Motor neuron (in vitro differentiated cells): Measurements from ENCODE around the gene TTC34. TPM values are rescaled to one million over a fixed set of nuclear protein-coding genes. Genes with fewer than 3 reads are reported as not detected.

Experiments
- ATAC-seq, 8 experiments: fragments of 200-7000 bp; cut with Tn5 transposase; replicated peaks in 6 of 8; 2 replicates each; pipeline ENCODE4 v1.8.0; 2021; ENCODE audit warnings: mild to moderate bottlenecking in 8 of 8, moderate library complexity in 8 of 8
- H3K27ac ChIP-seq, 2 donors: fragments of 250-450 bp; sonication (Bioruptor Pico); 2 replicates each; pipeline ENCODE4 v1.9.0; 2021; ENCODE audit warnings: antibody characterized with exemption in 2 of 2, mild to moderate bottlenecking in 2 of 2, moderate library complexity in 1 of 2
- H3K4me1 ChIP-seq, 2 donors: fragments of 250-450 bp; sonication (Bioruptor Pico); replicated peaks in 1 of 2; 2 replicates each; pipeline ENCODE4 v1.6.1; 2021; ENCODE audit warnings: antibody characterized with exemption in 2 of 2, mild to moderate bottlenecking in 2 of 2, moderate library complexity in 1 of 2
- H3K4me3 ChIP-seq, 5 donors: fragments of 250-450 bp; sonication (Bioruptor Pico); 2 replicates each; pipeline ENCODE4 v1.9.0; 2021; ENCODE audit warnings: antibody characterized with exemption in 5 of 5, mild to moderate bottlenecking in 5 of 5, moderate library complexity in 4 of 5
- WGBS, 10 experiments: fragments of 450-650 bp; shearing (Covaris generic); methylation state at CpG; one replicate each; pipeline ENCODE4 v1.0.0; 2022; 5-methylcytosine and 5-hydroxymethylcytosine counted together
- in situ Hi-C, 9 experiments: fragments of 400-800 bp; cut with MboI; loops; one replicate each; pipeline ENCODE4 v1.15.0; 2021; ENCODE audit warnings: low sequenced_read_pairs in 9 of 9, low pct_unique_long_range_greater_than_20kb in 2 of 9; ENCODE audit not compliant: unreplicated experiment in 9 of 9
- total RNA-seq, 8 experiments: library from RNA; unstranded; fragments of 300-600 nt; gene quantifications; 2 replicates each; pipeline versions ENCODE4 v1.2.3 to v1.2.4, GENCODE V29; 2022

The TTC34 gene
- total RNA-seq, 8 experiments from 2014 or later = 0.16 to 1.2 (median 0.47) TPM

GRCh38 chr1:2825487-2826189, 24.1 kb upstream of the TTC34 start:
- WGBS, 10 experiments = 23 to 74% (median 43%) methylated on average over 4 to 12 of the region's 18 CpGs; no CpG with 5 or more reads in 2 of the 10 experiments
- no peak overlapping the region for H3K4me3 ChIP-seq
- in situ Hi-C loops = no loop called here
- H3K4me1 ChIP-seq = no peaks in the 10 kb centered on the region
- no peak for ATAC-seq
- no peak overlapping the region for H3K27ac ChIP-seq

- ATAC-seq = no peak
- H3K27ac ChIP-seq = no peak overlapping the region
- in situ Hi-C loops = no loop called here
- no peaks in the 10 kb centered on the region for H3K4me1 ChIP-seq
- no peak overlapping the region for H3K4me3 ChIP-seq
Measured at GRCh38 chr1:2824999-2825398, 23.5 kb upstream of the TTC34 start.

GRCh38 chr1:2823921-2824610, 22.6 kb upstream of the TTC34 start:
- no peak for ATAC-seq
- Histone ChIP-seq H3K27ac (no peak overlapping the region), H3K4me3 (no peak overlapping the region), H3K4me1 (no peaks in the 10 kb centered on the region)
- in situ Hi-C loops = no loop called here
- WGBS, 10 experiments = 0 to 74% (median 31%) methylated on average over 2 to 12 of the region's 22 CpGs; no CpG with 5 or more reads in 4 of the 10 experiments

- Histone ChIP-seq H3K4me1 (no peaks in the 10 kb centered on the region), H3K4me3 (no peak overlapping the region), H3K27ac (no peak overlapping the region)
- 50 to 88% (median 75%) methylated on average over 1 to 8 of the region's 12 CpGs; no CpG with 5 or more reads in 4 of the 10 experiments for WGBS, 10 experiments
- in situ Hi-C loops = no loop called here
- ATAC-seq = no peak
Measured at GRCh38 chr1:2822621-2823145, 21.2 kb upstream of the TTC34 start.

- 64 to 100% (median 100%) methylated on average over 1 to 8 of the region's 29 CpGs; no CpG with 5 or more reads in 7 of the 10 experiments for WGBS, 10 experiments
- Histone ChIP-seq H3K4me1 (no peaks in the 10 kb centered on the region), H3K4me3 (no peak overlapping the region), H3K27ac (no peak overlapping the region)
- ATAC-seq = peak in 5 of 8 experiments; percentile 38 to 73 (median 54)
- in situ Hi-C loops = no loop called here
Measured at GRCh38 chr1:2821966-2822620, 20.6 kb upstream of the TTC34 start.

- ATAC-seq = peak in 1 of 8 experiments; percentile 18
- in situ Hi-C loops = no loop called here
- no peak overlapping the region for H3K4me3 ChIP-seq
- 8 to 100% (median 68%) methylated on average over 1 to 4 of the region's 17 CpGs; no CpG with 5 or more reads in 6 of the 10 experiments for WGBS, 10 experiments
- H3K4me1 ChIP-seq = no peaks in the 10 kb centered on the region
- H3K27ac ChIP-seq = no peak overlapping the region
Measured at GRCh38 chr1:2821373-2821955, 20.0 kb upstream of the TTC34 start.

- H3K4me3 ChIP-seq = no peak overlapping the region
- in situ Hi-C loops = no loop called here
- no peak for ATAC-seq
- no peaks in the 10 kb centered on the region for H3K4me1 ChIP-seq
- no peak overlapping the region for H3K27ac ChIP-seq
- 20 to 80% (median 67%) methylated on average over 1 to 2 of the region's 11 CpGs; no CpG with 5 or more reads in 5 of the 10 experiments for WGBS, 10 experiments
Measured at GRCh38 chr1:2820731-2821372, 19.4 kb upstream of the TTC34 start.

GRCh38 chr1:2819831-2820730, 18.6 kb upstream of the TTC34 start:
- 60 to 92% (median 76%) methylated on average over 1 to 29 of the region's 31 CpGs; no CpG with 5 or more reads in 3 of the 10 experiments for WGBS, 10 experiments
- Histone ChIP-seq H3K4me3 (no peak overlapping the region), H3K27ac (no peak overlapping the region), H3K4me1 (no peaks in the 10 kb centered on the region)
- in situ Hi-C loops = no loop called here
- ATAC-seq = no peak

- 20 to 75% (median 50%) methylated on average over 1 to 3 of the region's 5 CpGs; no CpG with 5 or more reads in 5 of the 10 experiments for WGBS, 10 experiments
- in situ Hi-C loops = no loop called here
- H3K27ac ChIP-seq = no peak overlapping the region
- no peak overlapping the region for H3K4me3 ChIP-seq
- no peaks in the 10 kb centered on the region for H3K4me1 ChIP-seq
- no peak for ATAC-seq
Measured at GRCh38 chr1:2819429-2819828, 17.9 kb upstream of the TTC34 start.

- Histone ChIP-seq H3K4me1 (no peaks in the 10 kb centered on the region), H3K4me3 (no peak overlapping the region), H3K27ac (no peak overlapping the region)
- in situ Hi-C loops = no loop called here
- ATAC-seq = no peak
- 37 to 100% (median 73%) methylated on average over 2 to 11 of the region's 11 CpGs; no CpG with 5 or more reads in 3 of the 10 experiments for WGBS, 10 experiments
Measured at GRCh38 chr1:2817784-2818564, 16.5 kb upstream of the TTC34 start.

GRCh38 chr1:2816786-2817185, 15.3 kb upstream of the TTC34 start:
- in situ Hi-C loops = no loop called here
- 40 to 90% (median 74%) methylated on average over 4 to 14 of the region's 15 CpGs for WGBS, 10 experiments

More at GRCh38 chr1:2816786-2817185, 15.3 kb upstream of the TTC34 start:
- no peak overlapping the region for H3K27ac ChIP-seq
- no peaks in the 10 kb centered on the region for H3K4me1 ChIP-seq
- ATAC-seq = no peak
- no peak overlapping the region for H3K4me3 ChIP-seq
